Measurements from ENCODE around the gene CSNK1D. TPM values are rescaled to one million over a fixed set of nuclear protein-coding genes. Genes with fewer than 3 reads are reported as not detected.

The CSNK1D gene
- polyA plus RNA-seq, 1 donor from 2014 or later: 29.9 TPM

GRCh38 chr17:82228842-82229697 lies 44.4 kb downstream of the CSNK1D start, which contains the start of gene SLC16A3:
TSS of gene SLC16A3 (plus strand) at chr17:82229042. CDS start at chr17:82236009, 6,967 bp downstream.
- H3K27ac ChIP-seq (ENCODE audit: low read length): no peak within 1 kb of the TSS
- no peaks in the 10 kb centered on the region for H3K9me2 ChIP-seq (ENCODE audit: insufficient read depth, low read length)
- H3K9ac ChIP-seq (ENCODE audit: low read length): no peak within 1 kb of the TSS
- H3K4me3 ChIP-seq (ENCODE audit: low read length): peak within 1 kb of the TSS; percentile 25
- H2AFZ ChIP-seq (ENCODE audit: low read depth, low read length): no peak within 1 kb of the TSS
- H4K20me1 ChIP-seq (ENCODE audit: insufficient read depth): no peaks in the 10 kb centered on the region
- no peaks in the 10 kb centered on the region for H3K79me2 ChIP-seq (replicated peaks; ENCODE audit: insufficient read depth, low read length)
- H3F3A ChIP-seq (ENCODE audit: insufficient read depth, low read length, poor library complexity, severe bottlenecking): no peaks in the 10 kb centered on the region
- no peaks in the 10 kb centered on the region for H3K36me3 ChIP-seq (ENCODE audit: insufficient read depth, low read length)
- peaks cover 45% of the 10 kb centered on the region for H3K27me3 ChIP-seq (ENCODE audit: insufficient read depth, low read depth, low read length)
- no peak for TF ChIP-seq MXI1 (conservative IDR thresholded peaks at IDR 0.05; ENCODE audit: poor library complexity, severe bottlenecking)
- TF ChIP-seq, protein P1, sequence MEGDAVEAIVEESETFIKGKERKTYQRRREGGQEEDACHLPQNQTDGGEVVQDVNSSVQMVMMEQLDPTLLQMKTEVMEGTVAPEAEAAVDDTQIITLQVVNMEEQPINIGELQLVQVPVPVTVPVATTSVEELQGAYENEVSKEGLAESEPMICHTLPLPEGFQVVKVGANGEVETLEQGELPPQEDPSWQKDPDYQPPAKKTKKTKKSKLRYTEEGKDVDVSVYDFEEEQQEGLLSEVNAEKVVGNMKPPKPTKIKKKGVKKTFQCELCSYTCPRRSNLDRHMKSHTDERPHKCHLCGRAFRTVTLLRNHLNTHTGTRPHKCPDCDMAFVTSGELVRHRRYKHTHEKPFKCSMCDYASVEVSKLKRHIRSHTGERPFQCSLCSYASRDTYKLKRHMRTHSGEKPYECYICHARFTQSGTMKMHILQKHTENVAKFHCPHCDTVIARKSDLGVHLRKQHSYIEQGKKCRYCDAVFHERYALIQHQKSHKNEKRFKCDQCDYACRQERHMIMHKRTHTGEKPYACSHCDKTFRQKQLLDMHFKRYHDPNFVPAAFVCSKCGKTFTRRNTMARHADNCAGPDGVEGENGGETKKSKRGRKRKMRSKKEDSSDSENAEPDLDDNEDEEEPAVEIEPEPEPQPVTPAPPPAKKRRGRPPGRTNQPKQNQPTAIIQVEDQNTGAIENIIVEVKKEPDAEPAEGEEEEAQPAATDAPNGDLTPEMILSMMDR (IDR thresholded peaks at IDR 0.05; ENCODE audit: poor library complexity, severe bottlenecking): no peak
- TF ChIP-seq RAD21 (conservative IDR thresholded peaks at IDR 0.05): no peak
- TF ChIP-seq REST (IDR thresholded peaks at IDR 0.05; ENCODE audit: borderline replicate concordance): no peak
- no peak for TF ChIP-seq SMC3 (conservative IDR thresholded peaks at IDR 0.05; ENCODE audit: poor library complexity)
- no peak for TF ChIP-seq EZH2 (IDR thresholded peaks at IDR 0.05; ENCODE audit: borderline replicate concordance, insufficient read depth, low read length, poor library complexity, severe bottlenecking)
- no peak for TF ChIP-seq POLR2AphosphoS5 (IDR thresholded peaks at IDR 0.05)
- no peak within 1 kb of the TSS for H3K4me2 ChIP-seq (ENCODE audit: low read length)
- H3K9me3 ChIP-seq (ENCODE audit: low read length): no peaks in the 10 kb centered on the region

DNA sequence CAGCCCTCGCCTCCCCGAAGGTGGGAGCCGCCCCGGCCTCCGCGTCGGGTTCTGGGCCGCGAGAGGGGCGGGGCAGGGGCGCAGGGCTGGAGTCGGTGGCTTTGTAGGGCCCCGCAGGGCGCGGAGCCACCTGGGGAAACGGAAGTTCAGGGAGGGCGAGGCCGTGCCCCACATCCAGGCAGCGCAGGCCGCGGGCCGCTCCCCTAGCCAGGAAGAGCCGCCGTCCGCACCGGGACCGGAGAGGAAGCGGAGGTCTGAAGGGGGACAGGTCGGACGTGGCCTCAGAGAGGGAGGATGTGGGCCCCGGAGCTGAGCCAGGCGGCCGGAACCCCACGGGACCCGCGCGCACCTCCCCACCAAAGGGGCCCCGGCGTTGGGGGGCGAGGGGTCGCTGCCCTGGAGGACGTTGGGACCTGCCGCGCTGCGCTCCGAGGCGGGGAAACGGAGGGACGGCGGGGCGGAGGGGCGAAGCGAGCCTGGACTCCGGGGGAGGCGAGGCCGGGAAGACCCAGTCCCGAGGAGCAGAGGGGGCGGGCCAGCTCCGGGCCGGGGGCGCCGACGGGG lies 45.1 kb downstream of the CSNK1D start:
- H3K27me3 ChIP-seq (ENCODE audit: insufficient read depth, low read depth, low read length): peaks cover 45% of the 10 kb centered on the region
- H3K4me2 ChIP-seq (ENCODE audit: low read length): no peak overlapping the region
- no peak overlapping the region for H3K9ac ChIP-seq (ENCODE audit: low read length)
- no peaks in the 10 kb centered on the region for H4K20me1 ChIP-seq (ENCODE audit: insufficient read depth)
- H3F3A ChIP-seq (ENCODE audit: insufficient read depth, low read length, poor library complexity, severe bottlenecking): no peaks in the 10 kb centered on the region
- H3K27ac ChIP-seq (ENCODE audit: low read length): no peak overlapping the region
- TF ChIP-seq EZH2 (IDR thresholded peaks at IDR 0.05; ENCODE audit: borderline replicate concordance, insufficient read depth, low read length, poor library complexity, severe bottlenecking): peak; percentile 70
- no peak for TF ChIP-seq REST (IDR thresholded peaks at IDR 0.05; ENCODE audit: borderline replicate concordance)
- no peak for TF ChIP-seq MXI1 (conservative IDR thresholded peaks at IDR 0.05; ENCODE audit: poor library complexity, severe bottlenecking)
- no peak overlapping the region for H2AFZ ChIP-seq (ENCODE audit: low read depth, low read length)
- no peaks in the 10 kb centered on the region for H3K79me2 ChIP-seq (replicated peaks; ENCODE audit: insufficient read depth, low read length)
- H3K9me3 ChIP-seq (ENCODE audit: low read length): no peaks in the 10 kb centered on the region
- H3K4me3 ChIP-seq (ENCODE audit: low read length): peak overlapping the region; percentile 25
- H3K36me3 ChIP-seq (ENCODE audit: insufficient read depth, low read length): no peaks in the 10 kb centered on the region
- no peaks in the 10 kb centered on the region for H3K9me2 ChIP-seq (ENCODE audit: insufficient read depth, low read length)

Measured in neural cell (in vitro differentiated cells).